ENCODE measurements around the gene RGS5. TPM values are rescaled to one million over a fixed set of nuclear protein-coding genes. Genes with fewer than 3 reads are reported as not detected.
"Not testable (repeated sequence)": the region's sequence is repeated elsewhere in the genome, so short reads cannot be mapped to it uniquely, and the experiment has no call there.

The RGS5 gene, protein sequence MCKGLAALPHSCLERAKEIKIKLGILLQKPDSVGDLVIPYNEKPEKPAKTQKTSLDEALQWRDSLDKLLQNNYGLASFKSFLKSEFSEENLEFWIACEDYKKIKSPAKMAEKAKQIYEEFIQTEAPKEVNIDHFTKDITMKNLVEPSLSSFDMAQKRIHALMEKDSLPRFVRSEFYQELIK
- 4.2 and 7.9 TPM in 2 replicates for total RNA-seq (2014; rRNA removed; shearing (Covaris generic))

DNA sequence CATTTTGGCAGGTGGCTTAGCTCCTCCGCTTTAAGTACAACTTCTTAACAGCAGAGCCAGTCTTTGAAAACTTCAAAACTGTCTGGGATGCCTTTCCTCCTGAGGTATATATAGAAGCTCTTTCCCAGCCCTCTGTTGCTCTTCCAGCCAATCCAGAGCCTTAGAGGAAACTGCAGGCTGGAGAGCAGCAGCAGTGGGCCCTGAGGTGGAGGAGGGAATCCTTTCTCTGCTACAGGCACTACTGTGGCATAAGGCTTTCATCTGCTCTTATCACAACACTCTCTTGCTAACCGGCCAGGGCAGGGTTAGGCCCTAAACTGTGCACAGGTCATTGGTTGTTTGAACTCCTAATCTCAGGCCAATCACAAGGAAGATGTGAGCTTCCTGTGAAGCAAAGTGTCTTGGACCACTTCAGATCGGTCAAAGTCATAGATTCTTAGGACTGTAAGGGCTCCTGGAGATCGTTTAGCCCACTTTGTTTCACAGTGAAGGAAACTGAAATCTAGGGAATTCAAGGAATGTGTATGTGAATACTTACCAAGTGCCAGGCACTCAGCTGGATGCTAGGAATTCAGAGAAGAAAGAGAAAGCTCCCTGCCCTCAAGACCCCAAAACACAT lies at the start of gene RGS5:
RGS5 (minus strand) TSS at position 84 of the 619 bp plus-strand sequence; CDS start at position 3, 81 bp downstream.
- Histone ChIP-seq H3K27me3 (ENCODE audit: control insufficient read depth, insufficient read depth, low read length) (no peaks in the 10 kb centered on the region), H3K4me3 (ENCODE audit: insufficient read depth, low read depth, low read length) (no peak within 1 kb of the TSS), H3K36me3 (replicated peaks; ENCODE audit: control insufficient read depth, insufficient read depth, low read length) (no peaks in the 10 kb centered on the region)
- peak; percentile 45 for DNase-seq

DNA sequence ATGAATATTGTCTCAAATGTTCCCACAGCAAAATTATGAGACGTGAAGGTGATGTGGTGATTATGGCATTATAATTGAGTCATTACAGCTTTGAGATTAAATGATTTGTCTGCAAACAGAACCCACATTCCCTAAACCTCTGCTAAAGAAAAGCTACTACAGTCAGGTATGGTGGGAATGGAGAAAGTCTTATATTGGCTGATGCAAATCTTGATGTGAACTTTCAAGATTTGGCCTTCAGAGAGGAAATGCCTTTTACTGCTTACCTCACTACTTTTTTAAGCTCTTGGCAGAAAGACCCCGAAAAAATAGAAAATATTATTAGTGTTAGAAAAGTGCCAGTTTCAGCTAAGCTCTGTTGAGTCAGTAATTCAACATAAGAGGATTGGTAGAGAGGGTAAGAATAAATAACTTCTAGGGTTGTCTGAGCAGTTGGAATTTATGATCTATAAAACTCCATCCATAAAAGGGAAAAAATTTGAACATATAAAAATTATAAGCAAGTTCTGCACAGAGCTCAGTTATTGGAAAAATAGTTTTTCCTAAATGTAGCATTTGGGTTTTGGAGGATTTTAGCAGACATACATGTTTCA lies 47.8 kb upstream of the RGS5 start:
- no peak overlapping the region for H3K4me3 ChIP-seq (ENCODE audit: insufficient read depth, low read depth, low read length)
- no peaks in the 10 kb centered on the region for H3K36me3 ChIP-seq (replicated peaks; ENCODE audit: control insufficient read depth, insufficient read depth, low read length)
- no peak for DNase-seq
- no peaks in the 10 kb centered on the region for H3K27me3 ChIP-seq (ENCODE audit: control insufficient read depth, insufficient read depth, low read length)

DNA sequence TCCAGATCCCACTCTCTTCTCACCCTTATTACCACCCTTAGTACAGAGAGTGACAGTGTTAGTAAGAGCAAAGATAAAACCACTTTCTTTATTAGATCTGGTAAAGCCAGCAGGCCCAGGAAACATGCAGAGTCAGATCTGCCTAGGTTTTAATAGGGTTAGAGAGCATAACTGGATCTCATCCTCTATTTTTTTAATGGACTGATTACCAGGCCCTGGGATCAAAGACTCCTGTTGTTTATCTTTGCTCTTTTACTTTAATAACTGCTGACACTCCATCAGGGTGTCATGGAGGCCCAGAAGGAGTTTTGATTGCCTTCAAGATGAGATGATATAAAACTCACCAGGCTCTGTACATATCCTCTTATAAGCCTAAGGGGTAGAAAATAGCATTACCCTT lies 45.3 kb upstream of the RGS5 start:
- DNase-seq: no peak
- Histone ChIP-seq H3K27me3 (ENCODE audit: control insufficient read depth, insufficient read depth, low read length) (no peaks in the 10 kb centered on the region), H3K36me3 (replicated peaks; ENCODE audit: control insufficient read depth, insufficient read depth, low read length) (no peaks in the 10 kb centered on the region), H3K4me3 (ENCODE audit: insufficient read depth, low read depth, low read length) (no peak overlapping the region)

DNA sequence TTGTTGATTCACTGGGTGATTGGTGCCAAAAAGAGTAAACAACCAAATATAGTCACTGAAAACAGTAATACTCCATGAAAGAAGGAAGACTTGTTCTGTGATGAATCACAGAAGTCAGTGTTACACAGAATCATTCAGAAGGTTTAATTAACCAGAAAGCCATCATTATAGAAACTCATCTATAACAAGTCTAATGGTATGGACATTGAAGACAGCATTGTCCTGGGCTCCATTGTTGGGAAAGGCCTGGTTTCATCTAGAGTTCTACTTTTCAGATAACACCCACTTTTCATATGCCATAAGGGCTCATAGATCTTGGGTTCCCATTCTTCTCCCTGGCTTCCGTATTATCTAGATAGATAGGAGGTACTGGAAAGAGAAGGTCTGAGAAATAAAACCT lies 41.9 kb upstream of the RGS5 start:
- not testable (repeated sequence) for DNase-seq; H3K4me3 ChIP-seq (ENCODE audit: insufficient read depth, low read depth, low read length)

DNA sequence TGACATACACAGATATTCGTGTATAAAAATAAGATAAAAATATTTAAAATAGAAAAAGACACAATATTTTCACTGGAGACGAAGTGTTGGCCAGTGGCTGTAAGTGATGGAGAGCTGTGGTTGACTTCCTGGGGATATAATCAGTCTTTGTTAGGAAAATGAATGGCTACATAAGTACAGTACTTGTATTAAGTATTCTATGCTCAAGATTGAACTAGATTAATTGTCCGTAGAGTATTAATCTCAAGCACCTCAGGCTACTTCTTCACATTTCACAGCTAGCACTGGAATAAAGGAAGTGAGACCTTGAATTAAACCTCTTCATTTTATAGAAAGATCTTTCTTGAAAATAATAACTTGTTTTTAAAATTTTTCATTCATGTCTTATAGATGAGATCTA lies 39.0 kb upstream of the RGS5 start:
- H3K27me3 ChIP-seq (ENCODE audit: control insufficient read depth, insufficient read depth, low read length): no peaks in the 10 kb centered on the region
- DNase-seq: no peak
- H3K4me3 ChIP-seq (ENCODE audit: insufficient read depth, low read depth, low read length): no peak overlapping the region
- no peaks in the 10 kb centered on the region for H3K36me3 ChIP-seq (replicated peaks; ENCODE audit: control insufficient read depth, insufficient read depth, low read length)

More for the DNA sequence above, 41.9 kb upstream of the RGS5 start:
- not testable (repeated sequence) for H3K36me3 ChIP-seq (replicated peaks; ENCODE audit: control insufficient read depth, insufficient read depth, low read length); H3K27me3 ChIP-seq (ENCODE audit: control insufficient read depth, insufficient read depth, low read length)

DNA sequence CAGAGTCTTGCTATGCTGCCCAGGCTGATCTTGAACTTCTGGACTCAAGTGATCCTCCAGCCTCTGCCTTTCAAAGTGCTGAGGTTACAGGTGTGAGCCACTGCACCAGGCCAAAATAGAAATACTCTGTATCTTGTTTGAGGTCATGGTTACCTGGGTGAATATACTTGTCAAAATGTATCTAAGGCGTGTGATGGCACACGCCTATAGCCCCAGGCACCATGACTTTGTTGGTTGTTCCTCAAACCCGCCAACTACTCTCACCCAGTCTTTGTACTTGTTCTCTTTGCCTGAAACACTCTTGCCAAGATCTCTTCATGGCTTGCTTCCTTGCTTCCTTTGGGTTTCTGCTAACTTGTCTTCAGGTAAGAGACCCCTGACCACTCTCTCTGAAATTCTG lies 38.0 kb upstream of the RGS5 start:
- Histone ChIP-seq H3K4me3 (ENCODE audit: insufficient read depth, low read depth, low read length) (no peak overlapping the region), H3K36me3 (replicated peaks; ENCODE audit: control insufficient read depth, insufficient read depth, low read length) (no peaks in the 10 kb centered on the region), H3K27me3 (ENCODE audit: control insufficient read depth, insufficient read depth, low read length) (no peaks in the 10 kb centered on the region)
- no peak for DNase-seq

DNA sequence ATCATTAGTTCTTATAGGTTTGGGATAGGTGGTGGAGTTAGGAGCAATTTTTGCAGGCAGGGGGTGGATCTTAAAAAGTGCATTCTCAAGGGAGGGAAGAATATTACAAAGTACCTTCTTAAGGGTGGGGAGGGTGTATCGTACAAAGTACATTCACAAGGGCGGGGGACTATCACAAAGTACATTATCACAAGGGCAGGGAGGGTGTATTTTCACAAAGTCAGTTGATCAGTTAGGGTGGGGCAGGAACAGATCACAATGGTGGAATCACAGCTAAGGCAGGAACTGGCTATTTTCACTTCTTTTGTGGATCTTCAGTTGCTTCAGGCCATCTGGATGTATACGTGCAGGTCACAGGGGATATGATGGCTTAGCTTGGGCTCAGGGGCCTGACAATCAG lies 30.9 kb upstream of the RGS5 start:
- not testable (repeated sequence) for H3K27me3 ChIP-seq (ENCODE audit: control insufficient read depth, insufficient read depth, low read length); DNase-seq; H3K4me3 ChIP-seq (ENCODE audit: insufficient read depth, low read depth, low read length); H3K36me3 ChIP-seq (replicated peaks; ENCODE audit: control insufficient read depth, insufficient read depth, low read length)

DNA sequence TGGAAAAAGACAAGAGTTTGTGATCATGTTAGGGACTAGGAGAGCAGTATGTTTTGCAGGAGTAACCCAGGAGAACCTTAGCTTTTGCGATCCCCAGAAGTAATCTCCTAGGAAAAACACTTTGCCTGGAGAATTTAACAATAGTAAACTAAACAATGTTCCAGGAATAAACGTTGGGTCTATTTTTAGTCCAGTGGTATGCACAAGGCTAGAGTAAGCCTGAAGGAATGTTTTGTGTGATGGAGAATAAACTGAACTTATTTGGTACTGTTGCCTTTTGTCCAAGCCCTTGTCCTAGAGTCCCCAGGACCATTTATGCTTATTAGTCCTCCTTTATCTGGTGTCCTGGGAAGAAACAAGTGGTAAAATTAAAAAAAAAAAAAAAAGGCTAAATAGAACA lies 28.7 kb upstream of the RGS5 start:
- no peak for DNase-seq
- no peak overlapping the region for H3K4me3 ChIP-seq (ENCODE audit: insufficient read depth, low read depth, low read length)
- H3K27me3 ChIP-seq (ENCODE audit: control insufficient read depth, insufficient read depth, low read length): no peaks in the 10 kb centered on the region
- no peaks in the 10 kb centered on the region for H3K36me3 ChIP-seq (replicated peaks; ENCODE audit: control insufficient read depth, insufficient read depth, low read length)

DNA sequence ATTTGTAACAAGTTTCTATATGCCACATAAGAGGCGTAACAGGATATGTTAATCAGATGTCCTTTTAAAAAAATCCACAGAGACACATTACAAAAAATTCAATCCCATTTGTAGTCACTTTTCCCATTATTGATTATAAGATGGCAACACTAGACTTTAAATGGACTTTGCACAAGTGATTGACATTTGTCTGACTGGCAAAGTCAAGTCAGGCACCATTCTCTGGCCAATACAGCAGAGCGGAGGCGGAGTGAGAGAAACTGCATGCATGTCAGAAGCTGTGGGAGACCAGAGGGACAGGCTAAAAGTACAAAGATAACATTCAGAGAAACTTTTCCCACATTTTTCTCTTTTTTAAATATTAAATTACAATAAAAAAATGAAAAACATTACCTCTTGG lies 28.1 kb upstream of the RGS5 start:
- Histone ChIP-seq H3K4me3 (ENCODE audit: insufficient read depth, low read depth, low read length) (no peak overlapping the region), H3K27me3 (ENCODE audit: control insufficient read depth, insufficient read depth, low read length) (no peaks in the 10 kb centered on the region), H3K36me3 (replicated peaks; ENCODE audit: control insufficient read depth, insufficient read depth, low read length) (no peaks in the 10 kb centered on the region)
- DNase-seq: no peak

DNA sequence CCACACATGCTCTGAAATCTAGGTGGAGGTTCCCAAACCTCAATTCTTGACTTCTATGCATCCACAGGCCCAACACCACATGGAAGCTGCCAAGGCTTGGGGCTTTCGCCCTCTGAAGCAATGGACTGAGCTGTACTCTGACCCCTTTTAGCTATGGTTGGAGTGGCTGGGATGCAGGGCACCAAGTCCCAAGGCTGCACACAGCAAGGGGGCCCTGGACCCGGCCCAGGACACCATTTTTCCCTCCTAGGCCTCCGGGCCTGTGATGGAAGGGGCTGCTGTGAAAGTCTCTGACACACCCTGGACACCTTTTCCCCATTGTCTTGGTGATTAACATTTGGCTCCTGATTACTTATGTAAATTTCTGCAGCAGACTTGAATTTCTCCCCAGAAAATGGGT lies 25.6 kb upstream of the RGS5 start:
- H3K4me3 ChIP-seq (ENCODE audit: insufficient read depth, low read depth, low read length); DNase-seq; H3K36me3 ChIP-seq (replicated peaks; ENCODE audit: control insufficient read depth, insufficient read depth, low read length); H3K27me3 ChIP-seq (ENCODE audit: control insufficient read depth, insufficient read depth, low read length): not testable (repeated sequence)

DNA sequence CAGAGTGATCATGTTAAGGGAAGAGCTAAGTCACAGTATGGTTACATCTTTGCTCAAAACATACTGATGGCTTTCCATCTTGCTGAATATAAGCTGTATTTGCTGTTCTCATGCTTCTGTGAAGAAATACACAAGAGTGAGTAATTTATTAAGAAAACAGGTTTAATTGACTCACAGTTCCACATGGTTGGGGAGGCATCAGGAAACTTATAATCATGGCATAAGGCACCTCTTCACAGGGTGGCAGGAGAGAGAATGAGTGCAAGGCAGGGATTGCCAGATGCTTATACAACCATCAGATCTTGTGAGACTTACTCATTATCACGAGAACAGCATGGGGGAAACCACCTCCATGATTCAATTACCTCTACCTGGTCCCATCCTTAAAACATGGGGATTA lies 24.4 kb upstream of the RGS5 start:
- Histone ChIP-seq H3K4me3 (ENCODE audit: insufficient read depth, low read depth, low read length) (no peak overlapping the region), H3K36me3 (replicated peaks; ENCODE audit: control insufficient read depth, insufficient read depth, low read length) (no peaks in the 10 kb centered on the region)

DNA sequence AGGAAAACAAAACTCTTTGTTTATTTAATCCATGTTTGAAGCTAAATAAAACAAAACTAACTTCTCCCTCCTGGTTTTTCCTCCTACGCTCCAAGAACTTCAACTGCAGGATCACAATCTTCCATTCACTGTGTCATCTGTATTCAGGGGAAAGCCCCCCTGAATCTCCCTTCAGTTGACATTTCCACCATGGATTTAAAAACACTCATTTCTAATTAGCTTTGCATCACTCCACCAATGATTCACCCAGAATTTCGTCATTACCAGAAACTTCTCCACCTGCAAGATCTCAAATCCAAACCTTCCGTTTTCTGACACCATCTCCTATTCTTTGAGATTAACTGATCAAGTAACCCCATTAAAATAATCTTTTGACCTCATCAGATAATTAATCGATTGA lies 10.9 kb upstream of the RGS5 start:
- Histone ChIP-seq H3K4me3 (ENCODE audit: insufficient read depth, low read depth, low read length) (no peak overlapping the region), H3K27me3 (ENCODE audit: control insufficient read depth, insufficient read depth, low read length) (no peaks in the 10 kb centered on the region), H3K36me3 (replicated peaks; ENCODE audit: control insufficient read depth, insufficient read depth, low read length) (no peaks in the 10 kb centered on the region)
- no peak for DNase-seq

More for the DNA sequence above, 24.4 kb upstream of the RGS5 start:
- DNase-seq: no peak
- H3K27me3 ChIP-seq (ENCODE audit: control insufficient read depth, insufficient read depth, low read length): no peaks in the 10 kb centered on the region

DNA sequence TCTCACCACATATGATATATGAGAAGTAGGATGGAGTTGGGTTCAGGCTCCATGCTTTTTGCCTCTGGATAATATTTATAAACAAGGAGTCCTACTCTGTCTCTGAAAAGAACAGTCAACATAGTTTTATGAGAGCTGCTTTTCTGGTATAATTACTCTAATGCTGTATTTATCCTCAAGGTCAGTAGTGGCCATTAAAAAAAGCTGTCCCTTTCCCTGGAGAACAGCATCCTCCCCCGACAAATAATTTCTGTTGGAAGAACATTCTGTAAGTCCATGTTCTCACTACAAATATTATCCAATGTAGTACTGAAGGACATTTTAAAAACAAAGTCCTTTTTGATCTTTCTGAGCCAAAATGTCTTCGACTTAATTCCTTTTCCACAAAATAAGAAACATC lies 9.0 kb upstream of the RGS5 start:
- Histone ChIP-seq H3K4me3 (ENCODE audit: insufficient read depth, low read depth, low read length) (no peak overlapping the region), H3K27me3 (ENCODE audit: control insufficient read depth, insufficient read depth, low read length) (no peaks in the 10 kb centered on the region)
- DNase-seq: no peak

DNA sequence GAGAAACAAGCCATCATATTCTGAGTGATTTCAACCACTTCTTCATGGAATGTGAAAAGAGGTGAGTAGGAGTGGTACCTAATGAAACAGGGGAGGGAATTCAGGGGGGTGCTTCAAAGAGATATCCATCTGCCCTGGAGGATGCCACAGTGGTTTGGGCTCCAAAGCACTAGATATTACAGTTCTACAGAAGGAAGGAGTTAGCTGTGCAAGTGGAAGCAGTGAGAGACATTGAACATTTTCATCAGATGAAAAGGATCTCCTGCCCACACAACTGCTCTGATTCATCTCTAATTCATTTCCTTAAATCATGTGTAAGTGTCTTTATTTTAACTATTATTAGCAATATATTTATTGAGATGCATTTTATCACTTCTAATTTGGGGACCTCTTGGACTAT lies 2.8 kb upstream of the RGS5 start:
- no peak for DNase-seq
- H3K36me3 ChIP-seq (replicated peaks; ENCODE audit: control insufficient read depth, insufficient read depth, low read length): no peaks in the 10 kb centered on the region

More for the DNA sequence above, 9.0 kb upstream of the RGS5 start:
- H3K36me3 ChIP-seq (replicated peaks; ENCODE audit: control insufficient read depth, insufficient read depth, low read length): no peaks in the 10 kb centered on the region

DNA sequence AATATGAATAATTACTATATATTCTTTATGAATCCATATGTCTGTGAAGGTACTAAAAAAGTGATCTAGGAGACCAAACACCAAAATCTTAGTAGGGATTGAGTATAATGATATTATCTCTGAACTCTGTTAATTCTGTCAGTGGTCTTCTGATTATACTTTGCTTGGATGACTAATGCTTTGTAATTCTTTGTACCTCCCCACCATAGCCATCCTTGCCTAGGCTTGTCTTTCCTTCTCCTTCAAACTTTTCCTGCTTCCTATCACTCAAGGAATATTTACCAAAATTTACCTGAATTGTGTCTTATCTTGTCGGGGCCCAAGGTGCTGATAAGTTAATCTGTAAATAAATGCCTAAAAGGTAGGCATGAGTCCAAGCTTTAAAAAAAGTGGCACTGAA lies 845 bp upstream of the RGS5 start:
- no peak overlapping the region for H3K4me3 ChIP-seq (ENCODE audit: insufficient read depth, low read depth, low read length)
- DNase-seq: no peak

More for the DNA sequence above, 2.8 kb upstream of the RGS5 start:
- no peaks in the 10 kb centered on the region for H3K27me3 ChIP-seq (ENCODE audit: control insufficient read depth, insufficient read depth, low read length)
- no peak overlapping the region for H3K4me3 ChIP-seq (ENCODE audit: insufficient read depth, low read depth, low read length)

More for the DNA sequence above, 845 bp upstream of the RGS5 start:
- no peaks in the 10 kb centered on the region for H3K36me3 ChIP-seq (replicated peaks; ENCODE audit: control insufficient read depth, insufficient read depth, low read length)
- no peaks in the 10 kb centered on the region for H3K27me3 ChIP-seq (ENCODE audit: control insufficient read depth, insufficient read depth, low read length)
